Subcutaneous adipose tissue (tissue), 4 donors: Measurements from ENCODE around the gene GPR143. TPM values are rescaled to one million over a fixed set of nuclear protein-coding genes. Genes with fewer than 3 reads are reported as not detected.

Source experiments
- CTCF ChIP-seq: fragments of 450-650 bp; IDR thresholded peaks from one replicate; pipeline ENCODE4 v1.5.1; 2016; ENCODE audit warnings: low read depth, mild to moderate bottlenecking, control low read depth, antibody characterized with exemption, moderate library complexity
- total RNA-seq, 4 donors: library from RNA; depleted of rRNA; stranded (reverse); fragments of >200 nt; gene quantifications; one replicate each; pipeline ENCODE4 v1.1.0, GENCODE V29; 2016

Gene GPR143
- total RNA-seq, 4 donors from 2014 or later = not detected

- TF ChIP-seq CTCF = no peak
Observed at GRCh38 chrX:9790866-9791265, 25.2 kb upstream of the GPR143 start.

GRCh38 chrX:9789555-9789954 lies 23.9 kb upstream of the GPR143 start:
- TF ChIP-seq CTCF = no peak

GRCh38 chrX:9788911-9789310 lies 23.3 kb upstream of the GPR143 start:
- TF ChIP-seq CTCF = no peak

GRCh38 chrX:9786798-9787635 lies 21.4 kb upstream of the GPR143 start:
- no peak for TF ChIP-seq CTCF

GRCh38 chrX:9785944-9786797 lies 20.5 kb upstream of the GPR143 start, which contains the start of gene SHROOM2:
Gene SHROOM2 (plus strand): TSS chrX:9786429. CDS start chrX:9786546, 117 bp downstream.
- no peak for TF ChIP-seq CTCF

- no peak for TF ChIP-seq CTCF
Observed at GRCh38 chrX:9785254-9785943, 19.8 kb upstream of the GPR143 start.
